Measurements from ENCODE around the gene NIN.

DNA sequence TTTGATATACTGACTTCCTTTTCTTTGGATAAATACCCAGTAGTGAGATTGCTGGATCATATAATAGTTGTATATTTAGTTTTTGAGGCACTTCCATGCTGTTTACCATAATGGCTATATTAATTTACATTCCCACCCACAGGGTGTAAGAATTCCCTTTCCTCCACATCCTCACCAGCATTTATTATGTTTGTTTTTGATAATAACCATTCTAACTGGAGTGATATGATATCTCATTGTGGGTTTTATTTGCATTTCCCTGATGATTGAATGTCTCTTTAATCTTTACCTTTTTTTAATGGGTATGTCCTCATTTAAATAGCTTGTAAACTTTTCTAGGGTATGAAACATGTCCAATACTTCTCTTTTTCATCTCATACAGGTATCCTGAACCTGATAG, 151.3 kb downstream of the NIN start:
- no peak for TF ChIP-seq POLR2A (IDR thresholded peaks at IDR 0.05; ENCODE audit: low read length)
- TF ChIP-seq GATA1 (IDR thresholded peaks at IDR 0.05; ENCODE audit: low read depth, low read length), result no peak

Data from erythroblast (primary cell).